GM18499 (cell line): ENCODE results near the gene PDE11A.

Experiments
- ATAC-seq: cut with Tn5 transposase; IDR thresholded peaks from one replicate; pipeline ENCODE4 v1.9.1; 2021; ENCODE audit warnings: moderate number of reproducible peaks; ENCODE audit not compliant: insufficient read depth, unreplicated experiment

The PDE11A gene

DNA sequence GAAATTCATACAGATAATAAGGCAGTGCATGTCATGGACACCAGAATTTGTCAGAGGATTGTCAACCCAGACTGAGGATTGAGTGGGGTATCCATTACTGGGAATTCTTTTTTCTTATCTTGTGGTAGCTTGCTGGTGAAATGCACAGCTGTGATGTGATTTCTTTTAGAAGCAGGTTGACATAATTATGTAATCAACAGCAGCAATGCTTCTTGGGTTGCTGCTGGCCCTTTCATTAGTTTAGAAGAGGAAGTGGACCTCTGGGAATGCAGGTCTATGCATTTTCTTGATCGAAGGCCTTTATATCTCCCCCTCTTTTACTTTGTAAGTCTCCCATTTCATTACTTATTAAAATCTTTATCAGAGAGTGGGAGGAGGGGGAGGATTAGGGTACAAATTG lies 360.1 kb downstream of the PDE11A start:
- no peak for ATAC-seq

DNA sequence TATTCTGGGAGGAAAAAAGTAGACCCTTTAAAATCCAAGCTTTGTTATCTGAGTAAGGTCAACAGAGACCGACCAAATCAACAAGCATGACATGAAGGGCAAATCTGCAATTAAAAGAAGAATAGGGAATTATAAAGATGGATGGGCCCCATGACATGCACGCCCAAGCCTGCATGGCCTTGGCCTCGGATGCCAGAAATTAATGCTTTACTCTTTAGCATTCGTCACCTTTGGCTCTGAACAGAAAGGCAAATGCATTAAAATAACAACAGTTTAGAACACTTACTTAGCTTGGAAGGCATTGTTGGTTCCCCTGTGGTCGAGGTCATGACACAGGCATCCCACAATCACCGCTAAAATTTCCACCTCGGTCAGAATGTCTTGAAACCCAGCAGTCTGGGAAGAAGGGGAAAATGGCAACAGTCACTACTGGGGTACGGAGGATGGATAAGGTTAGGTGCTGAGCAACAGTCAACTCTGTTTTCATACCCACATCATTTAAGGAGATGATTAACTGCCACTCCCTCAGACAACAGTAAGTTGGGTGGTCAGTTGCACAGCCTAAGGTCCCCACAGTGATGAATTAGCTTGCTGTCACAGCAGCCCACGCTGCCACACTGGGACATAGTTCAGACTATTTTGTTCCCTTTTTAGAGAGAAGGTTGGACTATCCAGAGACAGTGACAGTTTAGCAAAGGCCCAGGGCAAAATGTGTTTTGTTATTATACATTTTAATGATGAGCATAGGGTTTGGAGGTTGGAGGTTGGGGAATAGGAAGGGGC lies 360.9 kb downstream of the PDE11A start:
- ATAC-seq = no peak

DNA sequence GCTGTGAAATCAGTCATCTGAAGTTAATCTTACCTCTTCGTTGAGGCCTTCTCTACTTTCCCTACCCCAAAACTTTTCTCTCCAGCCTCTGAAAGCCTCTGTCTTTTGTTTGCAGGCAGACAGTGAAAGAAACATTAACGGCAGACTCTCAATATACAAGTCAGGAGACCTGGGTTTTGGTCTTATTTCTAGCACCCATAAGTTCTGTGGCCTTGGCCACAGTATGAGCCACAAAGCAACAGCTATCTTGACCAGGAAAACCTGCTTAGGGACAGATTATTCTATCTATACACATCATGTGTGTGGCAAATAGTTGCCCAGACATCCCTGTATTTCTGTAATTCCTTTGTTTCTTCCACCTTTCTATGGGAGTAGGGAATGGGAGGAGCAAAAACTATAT lies 361.7 kb downstream of the PDE11A start:
- no peak for ATAC-seq

DNA sequence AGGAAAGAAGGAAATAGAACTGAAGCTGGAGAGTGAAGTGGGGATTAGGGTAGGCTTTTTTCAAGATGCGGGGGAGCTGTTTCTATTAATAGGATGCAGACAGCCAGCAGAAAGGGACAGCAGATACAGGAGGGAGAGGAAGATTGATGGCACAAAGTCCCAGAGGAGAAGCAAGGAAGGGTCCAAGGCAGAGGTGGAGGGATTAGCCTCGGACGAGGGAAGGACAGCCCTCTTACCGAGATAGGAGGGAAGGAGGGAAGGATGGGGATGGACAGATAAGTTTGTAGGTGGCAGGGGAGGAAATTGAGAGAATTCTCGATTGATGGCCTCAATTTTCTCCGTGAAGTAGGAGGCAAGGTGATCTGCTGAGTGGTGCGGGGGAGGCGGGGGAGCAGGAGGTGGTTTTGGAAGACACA lies 362.6 kb downstream of the PDE11A start:
- no peak for ATAC-seq

DNA sequence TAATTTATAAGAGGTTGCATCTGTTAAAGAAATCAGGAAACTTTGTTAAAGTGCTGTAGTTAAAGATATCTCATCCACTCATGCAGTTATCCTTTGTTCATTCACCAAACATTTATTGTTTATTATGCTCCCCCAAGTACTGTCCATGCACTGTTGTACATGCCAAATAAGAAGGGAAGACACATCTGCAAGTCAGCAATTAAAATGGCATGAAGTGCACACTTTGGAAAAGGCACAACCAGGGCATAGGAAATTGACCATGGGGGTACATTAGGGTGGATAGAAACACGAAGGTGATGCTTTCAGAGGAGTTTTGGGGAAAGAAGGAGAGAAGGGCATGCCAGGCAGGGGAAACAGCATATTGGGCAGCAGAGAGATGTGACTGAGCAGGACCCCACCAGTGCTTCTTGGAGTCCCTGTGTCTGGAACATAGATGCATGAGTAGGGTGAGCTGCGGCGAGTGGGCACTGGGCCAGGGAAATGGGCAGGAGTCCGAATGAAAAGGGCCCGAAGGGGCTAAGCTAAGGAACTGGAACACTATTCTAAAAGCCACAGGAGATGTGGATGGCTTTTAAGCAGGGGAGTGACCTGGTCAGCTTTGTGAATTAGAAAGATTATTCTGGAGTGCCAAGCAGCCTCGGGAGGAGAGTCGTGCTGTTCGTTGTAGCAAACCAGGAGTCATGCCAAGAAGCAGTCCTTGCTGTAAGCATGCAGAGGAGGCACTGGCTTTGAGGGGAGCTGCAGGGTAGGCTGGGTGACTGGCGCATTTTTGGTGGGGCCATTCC lies 363.7 kb downstream of the PDE11A start:
- ATAC-seq = no peak

DNA sequence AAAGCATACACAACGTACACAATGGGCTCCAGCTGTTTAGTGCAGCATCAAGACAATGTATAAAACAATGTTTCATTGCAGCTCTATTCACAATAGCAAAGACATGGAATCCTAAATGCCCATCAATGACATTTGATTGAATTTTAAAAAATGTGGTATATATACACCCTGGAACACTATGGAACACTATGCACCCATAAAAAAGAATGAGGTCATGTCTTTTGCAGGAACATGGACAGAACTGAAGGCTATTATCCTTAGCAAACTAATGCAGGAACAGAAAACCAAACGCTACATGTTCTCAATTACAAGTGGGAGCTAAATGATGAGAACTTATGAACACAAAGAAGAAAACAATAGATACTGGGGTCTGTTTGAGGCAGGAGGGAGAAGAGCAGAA lies 364.5 kb downstream of the PDE11A start:
- ATAC-seq = no peak

DNA sequence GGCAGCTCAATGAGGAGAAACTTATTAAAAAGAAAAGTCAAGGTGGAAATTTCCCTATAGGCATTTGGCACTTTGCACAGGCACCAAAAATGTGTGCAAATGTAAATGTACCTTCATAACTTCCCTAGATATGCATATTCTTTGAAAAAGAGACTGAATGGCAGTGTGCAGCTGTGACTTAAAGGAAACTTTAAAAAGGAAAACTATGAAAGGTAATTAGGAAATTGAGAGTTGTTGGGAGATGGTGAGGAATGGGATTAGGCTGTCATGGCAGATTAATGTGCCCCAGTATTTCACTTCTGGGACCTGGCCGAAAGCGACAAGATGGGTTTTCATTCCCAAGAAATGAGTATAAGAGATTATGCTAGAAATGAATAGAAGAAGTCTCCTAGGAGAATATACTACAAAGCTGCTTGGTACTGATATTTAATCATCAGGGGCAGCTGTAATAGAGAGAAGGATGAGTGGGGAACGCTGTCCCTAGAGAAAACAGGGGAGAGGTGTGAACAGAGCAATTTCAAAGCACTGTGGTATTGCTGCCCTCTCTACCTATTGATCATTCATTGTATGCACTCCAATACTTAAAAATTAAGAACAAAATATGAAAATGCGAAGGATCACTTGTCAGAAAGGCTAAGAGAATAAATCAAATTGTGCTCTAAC lies 366.9 kb downstream of the PDE11A start:
- no peak for ATAC-seq

DNA sequence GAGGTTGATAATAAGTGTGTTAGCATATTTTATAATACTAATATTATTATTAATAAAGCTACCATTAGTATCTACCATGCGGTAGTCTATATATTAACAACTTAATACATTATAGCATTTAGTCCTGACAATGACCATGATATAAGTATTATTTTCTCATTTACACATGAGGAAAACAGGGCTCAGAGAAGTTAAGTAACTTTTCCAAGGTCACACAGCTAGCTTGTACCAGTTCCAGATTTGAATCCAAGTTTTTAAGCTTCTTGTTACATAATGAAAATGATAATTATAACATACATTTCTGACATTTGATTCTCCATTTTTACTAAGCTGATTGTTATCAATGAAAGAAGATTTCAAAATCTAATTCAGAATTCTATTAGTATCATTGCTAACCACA lies 369.4 kb downstream of the PDE11A start:
- no peak for ATAC-seq

DNA sequence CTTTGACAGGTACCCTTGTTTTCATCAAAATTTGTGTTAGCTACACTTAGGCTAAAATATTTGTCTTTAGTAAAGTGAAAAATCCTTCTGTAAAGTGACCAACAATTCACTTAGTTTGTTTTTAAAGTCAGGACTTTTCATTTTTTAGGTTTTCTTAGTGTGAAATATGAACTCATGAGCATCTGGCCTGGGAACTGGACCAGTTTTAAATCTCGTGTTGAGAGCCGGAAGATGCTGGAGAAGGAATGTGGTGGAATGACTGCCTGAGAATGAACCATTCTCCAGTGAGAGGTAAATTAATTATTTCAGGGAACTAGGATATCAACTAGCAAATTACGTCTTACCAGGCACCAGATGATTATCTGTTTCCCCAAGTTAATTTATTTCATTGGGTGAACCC lies 374.3 kb downstream of the PDE11A start:
- ATAC-seq = no peak

DNA sequence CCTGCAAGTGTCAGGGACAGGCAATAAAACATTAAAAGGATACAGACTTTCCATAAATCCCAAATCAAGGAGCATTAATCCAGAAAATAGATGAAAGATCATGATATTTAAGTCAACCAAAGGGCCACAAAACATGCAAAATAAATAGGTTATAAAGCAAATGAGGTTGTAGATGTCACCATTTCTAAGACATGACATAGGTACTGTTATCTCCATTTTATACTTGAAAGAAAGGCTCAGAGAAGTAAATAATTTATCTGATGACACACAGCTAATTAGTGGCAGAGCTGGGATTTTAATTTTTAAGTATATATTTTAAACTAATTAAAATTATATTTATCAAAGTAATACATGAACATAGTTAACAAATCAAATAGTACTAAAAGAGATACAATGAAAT lies 378.2 kb downstream of the PDE11A start:
- ATAC-seq = no peak

DNA sequence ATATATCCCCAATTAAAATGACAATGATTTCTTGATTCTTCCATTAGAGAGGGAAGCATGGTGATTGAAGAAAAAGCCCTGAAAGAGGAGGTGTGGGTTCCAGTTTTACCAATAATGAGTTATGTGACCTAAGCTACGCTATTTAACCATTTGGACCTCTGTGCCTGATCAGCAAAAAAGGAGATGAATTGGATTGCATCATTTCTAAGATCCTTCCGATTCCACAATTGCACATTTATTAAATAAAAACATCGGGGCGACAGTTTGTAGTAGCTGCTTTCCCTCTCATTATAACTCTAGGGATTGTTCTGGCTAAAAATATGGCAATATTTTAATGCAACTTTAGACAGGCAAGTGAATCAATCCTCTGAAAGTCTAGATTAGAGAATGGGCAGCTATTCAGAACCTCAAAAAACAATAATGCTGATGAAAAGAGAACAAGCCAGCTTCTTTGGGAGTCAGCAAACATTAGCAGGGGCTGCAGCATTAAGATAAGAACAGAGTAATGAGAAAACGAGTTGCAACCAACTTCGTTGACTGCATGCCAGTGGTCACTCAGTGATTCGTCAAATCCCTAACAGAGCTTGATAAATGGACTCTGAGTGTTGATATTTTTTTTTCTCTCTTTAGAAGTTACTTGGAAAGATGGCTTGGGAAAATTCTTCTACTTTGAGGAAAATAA lies 378.8 kb downstream of the PDE11A start:
- no peak for ATAC-seq

DNA sequence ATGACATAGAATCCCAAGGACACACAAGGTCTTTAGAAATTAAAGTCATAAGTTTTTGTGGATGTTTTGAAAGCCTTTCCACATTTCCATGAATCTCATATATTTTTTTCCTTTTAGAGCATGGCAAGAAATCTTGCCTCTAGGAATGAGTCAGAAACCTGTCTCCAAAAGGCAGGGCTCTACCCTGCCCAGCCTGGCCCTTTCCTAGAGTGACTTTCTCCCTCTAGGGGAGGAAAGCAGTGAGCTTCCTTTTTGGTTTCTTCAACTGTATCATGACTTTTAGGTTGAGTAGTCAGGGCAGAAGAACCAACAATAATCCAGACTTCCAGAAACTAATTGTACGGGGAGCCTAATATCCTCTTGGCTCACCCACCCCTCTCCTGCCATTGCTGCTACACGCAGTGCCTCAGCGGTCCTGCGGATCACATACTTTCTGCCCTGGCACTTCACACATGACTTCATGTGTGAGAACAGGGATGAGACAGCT lies 379.8 kb downstream of the PDE11A start:
- ATAC-seq = no peak

DNA sequence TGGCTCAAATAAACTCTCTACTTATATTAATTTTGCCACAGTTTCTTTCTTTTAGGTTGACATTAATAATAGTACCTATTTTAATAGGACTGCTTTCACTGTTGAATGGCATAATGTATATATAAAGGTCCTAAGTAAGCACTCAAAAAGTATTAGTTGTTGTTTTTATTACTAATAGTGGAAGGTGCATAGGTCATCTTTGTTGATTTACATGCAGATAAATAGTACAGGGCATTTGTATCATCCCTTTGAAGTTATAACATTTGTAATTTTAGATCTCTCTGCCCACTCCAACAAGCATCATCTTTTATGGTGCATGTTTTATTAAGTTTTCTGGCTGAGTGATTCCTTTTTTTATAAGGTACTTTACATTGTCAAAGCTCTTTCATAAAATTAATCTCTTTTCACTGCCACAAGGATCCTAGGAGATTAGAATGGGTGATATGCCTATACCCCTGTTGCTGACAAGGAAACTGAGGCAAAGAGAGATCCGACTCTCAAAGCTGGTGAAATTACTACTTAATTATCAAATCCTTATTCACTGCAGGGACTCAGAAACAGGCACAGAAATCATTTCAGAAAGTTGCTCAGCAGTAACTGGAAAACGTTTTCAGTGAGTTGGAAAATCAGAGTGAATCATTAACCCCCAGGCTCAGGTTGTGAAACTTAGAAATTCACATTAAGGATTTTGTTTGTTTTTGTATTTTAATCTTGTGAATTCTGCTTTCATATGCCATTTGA lies 380.4 kb downstream of the PDE11A start:
- no peak for ATAC-seq

DNA sequence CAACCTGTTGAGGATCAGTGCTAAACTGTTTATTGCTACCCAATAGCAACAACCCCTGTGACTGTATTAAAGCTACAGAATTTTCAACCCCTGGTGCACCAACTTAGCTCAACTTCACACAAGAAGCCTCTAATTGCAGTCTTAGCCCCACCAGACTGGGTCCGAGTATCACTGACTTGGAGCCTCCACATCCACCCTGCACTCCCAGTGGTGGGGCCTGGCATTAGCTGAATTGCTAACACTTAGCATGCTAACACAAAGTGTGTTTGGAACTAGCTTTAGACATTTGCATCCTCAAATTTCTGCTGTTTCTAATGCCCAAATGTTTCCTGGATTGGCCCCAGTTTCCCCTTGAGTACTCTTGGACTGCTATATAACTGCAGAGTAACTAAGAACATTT lies 381.4 kb downstream of the PDE11A start:
- no peak for ATAC-seq

DNA sequence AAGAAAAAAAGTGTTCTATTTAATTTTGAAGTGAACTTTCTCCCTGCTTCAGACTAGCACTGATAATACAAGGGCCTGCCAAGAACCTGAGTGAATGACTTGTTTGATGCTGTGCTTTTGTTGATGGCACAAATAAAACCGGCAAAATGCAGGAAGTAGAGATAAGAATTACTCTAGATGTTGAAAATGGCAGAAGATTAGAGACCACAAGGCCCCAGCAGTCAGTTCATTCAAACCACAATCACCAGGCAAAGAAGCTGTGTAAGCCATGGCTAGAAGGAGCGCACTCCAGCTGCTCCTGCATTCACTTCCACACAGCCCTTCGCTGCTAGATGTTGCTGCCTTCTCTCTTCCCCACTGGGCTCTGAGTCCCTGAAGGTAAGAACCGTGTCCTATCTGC lies 383.0 kb downstream of the PDE11A start:
- ATAC-seq = no peak

DNA sequence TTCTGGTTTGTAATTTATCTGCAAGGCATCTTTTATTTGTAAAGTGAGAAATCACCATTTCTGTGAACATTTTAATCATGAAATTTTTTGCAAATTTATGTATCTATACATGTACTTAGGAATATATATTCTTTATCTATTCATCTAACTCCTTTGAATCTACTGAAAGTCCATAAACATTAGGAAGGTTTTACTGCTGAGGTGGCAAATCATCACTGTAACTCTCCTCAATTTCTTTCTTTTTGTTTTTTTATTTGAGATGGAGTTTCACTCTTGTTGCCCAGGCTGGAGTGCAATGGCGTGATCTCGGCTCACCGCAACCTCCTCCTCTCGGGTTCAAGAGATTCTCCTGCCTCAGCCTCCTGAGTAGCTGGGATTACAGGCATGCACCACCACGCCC lies 383.7 kb downstream of the PDE11A start:
- ATAC-seq = no peak

DNA sequence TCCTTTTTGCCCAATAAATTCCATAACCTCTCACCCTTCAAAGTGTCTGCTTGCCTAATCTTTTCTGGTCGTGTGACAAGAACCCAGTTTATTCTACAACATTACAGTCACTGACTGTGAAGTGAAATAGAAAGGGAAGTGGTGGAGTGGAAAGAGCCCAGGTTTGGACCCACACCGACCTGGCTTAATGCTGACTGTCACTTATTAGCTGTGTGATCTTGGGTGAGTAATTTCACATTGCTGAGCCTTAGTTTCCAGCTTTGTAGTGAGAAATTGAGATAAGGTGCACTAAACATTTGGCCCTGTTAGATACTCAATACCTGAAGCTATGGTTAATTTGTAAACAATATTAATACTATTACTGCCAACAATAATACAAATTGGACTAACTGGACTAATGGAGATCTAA lies 388.9 kb downstream of the PDE11A start:
- no peak for ATAC-seq

DNA sequence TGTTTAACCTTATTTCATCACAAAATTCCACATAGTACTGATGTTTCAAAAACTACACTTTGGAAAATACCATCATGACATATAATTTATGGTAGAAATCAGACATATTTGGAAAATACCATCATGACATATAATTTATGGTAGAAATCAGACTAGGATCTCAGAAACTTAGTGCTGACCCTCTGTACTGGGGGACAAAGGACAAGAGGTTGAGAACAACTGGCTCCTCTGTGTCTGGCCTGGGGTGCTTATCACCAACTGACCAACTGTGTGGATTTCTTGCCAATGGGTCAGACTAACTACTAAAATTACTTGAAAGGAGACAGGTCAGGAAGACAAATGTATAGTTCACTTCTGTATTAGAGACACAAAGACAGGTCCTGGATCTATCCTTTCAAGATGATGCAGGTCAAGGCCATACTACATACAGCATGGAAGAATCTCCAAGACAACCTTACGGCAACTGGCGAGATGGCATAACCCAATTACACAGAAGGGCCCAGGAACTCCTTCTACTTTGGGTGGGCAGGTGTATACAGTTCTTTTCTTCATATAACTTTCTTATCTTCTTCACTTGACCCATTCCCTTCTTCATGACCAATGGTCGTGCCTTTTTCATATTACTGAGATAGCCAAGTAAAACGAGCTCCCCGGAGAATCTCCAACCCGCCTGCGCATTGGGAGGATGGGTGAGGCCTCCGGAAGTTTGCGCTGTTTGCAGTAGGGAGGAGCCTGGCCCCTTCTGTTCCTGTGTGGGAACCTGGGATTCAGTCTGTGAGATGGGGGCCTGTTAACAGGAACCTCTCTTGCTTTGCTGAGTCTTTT lies 389.5 kb downstream of the PDE11A start:
- no peak for ATAC-seq

DNA sequence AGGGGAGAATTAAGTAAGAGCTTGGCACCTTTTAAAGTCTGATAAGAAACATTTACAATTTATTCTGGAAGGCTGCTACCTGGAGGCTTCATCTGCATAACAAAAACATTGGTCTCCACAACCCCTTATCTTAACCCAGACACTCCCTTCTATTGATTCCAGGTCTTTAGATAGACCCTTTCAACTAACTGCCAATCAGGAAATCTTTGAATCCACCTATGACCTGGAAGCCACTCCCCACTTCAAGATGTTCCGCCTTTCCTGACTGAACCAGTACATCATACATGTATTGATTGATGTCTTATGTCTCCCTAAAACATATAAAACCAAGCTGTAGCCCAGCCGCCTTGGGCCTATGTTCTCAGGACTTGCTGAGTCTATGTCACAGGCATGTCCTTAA lies 390.6 kb downstream of the PDE11A start:
- no peak for ATAC-seq
